ENCODE results near the gene TSPAN12.

Gene TSPAN12

GRCh38 chr7:120841608-120842007 lies 16.3 kb downstream of the TSPAN12 start:
- no peak for DNase-seq

DNA sequence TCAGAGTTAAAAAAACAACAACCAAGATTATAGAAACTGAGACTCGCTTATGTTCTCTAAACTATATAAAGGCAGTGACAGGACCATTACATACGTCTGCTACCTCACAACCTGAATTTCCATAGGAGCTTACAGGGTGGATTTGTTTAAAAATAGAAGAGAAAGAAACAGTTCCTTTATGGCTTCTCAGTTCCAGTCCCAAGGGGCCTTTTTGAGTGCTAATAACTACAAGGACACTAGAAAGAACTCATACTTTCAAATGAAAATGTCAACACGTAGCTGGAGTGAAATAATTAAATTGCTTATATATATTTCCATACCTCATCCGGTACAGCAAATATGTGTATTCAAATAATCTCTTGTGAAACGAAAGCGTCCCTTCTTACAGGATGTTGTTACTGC lies 19.7 kb downstream of the TSPAN12 start:
- DNase-seq = no peak

- DNase-seq = no peak
These were observed 20.3 kb downstream of the TSPAN12 start for GRCh38 chr7:120837599-120837998.

DNA sequence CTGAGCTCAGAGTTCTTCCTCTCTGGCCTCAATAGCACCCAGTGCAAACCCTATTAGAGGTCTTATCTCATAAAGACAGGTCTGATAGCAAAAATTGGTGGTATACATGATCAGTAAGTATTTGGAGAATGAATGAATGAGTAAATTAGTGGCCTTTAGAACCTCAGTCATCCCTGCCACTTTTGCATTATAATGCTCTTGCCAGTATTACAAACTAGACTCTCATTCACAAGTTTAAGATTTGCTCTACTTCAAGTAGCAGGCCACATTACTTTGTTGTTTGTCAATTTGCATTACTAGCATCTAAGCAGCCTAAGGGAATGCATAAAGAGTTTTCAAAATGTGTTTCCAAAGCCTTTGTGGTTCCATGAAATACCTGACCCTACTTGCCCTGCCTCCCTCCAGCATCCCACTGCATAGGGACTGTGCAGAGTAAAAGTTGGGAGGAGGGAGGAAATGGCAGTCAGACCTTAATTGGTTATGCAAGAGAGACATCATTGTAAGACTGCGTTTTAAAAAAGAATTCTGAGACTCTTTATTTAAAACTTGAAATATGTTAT lies 21.3 kb downstream of the TSPAN12 start:
- DNase-seq = no peak

- DNase-seq = no peak
These were observed 23.2 kb downstream of the TSPAN12 start for GRCh38 chr7:120834726-120835125.

GRCh38 chr7:120833546-120833945 lies 24.4 kb downstream of the TSPAN12 start:
- no peak for DNase-seq

DNA sequence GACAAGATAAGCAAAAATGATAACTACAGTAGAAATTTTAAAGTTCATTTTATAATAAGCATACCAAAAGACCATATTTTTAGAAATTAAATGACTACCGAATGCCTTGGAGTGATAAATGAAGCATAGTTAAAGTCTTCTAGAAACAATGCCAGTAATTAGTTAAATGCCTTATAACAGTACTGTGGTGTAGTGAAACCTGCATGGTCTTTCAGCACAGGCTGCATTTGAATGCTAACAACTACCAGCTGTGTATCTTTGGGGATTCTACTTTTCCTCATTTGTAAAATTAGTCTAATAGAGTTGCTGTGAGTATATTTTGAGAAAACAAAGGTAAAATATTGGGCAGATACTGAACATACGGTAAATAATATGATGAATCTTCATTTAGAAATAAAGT lies 25.1 kb downstream of the TSPAN12 start:
- DNase-seq = no peak

GRCh38 chr7:120831260-120831659 lies 26.7 kb downstream of the TSPAN12 start:
- DNase-seq = no peak

DNA sequence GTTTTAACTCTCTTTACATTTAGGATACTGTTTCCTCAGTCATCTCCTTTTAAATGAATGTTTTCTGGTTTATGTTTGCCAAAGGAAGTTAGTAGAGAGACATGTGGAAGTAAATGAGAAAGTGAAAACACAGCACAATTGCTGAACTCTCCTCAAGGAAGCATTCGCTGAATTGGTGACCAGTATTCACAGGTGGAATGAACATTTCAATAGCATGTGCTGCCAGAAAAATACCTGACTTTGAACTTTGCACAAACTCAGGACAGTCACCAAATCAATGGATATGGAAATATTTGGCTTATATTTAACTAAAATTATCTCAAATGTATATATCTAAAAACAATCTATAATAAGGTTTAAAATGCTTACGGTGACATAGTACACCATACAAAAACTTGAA lies 28.5 kb downstream of the TSPAN12 start:
- DNase-seq = no peak

GRCh38 chr7:120828528-120828927 lies 29.4 kb downstream of the TSPAN12 start:
- DNase-seq = no peak

DNA sequence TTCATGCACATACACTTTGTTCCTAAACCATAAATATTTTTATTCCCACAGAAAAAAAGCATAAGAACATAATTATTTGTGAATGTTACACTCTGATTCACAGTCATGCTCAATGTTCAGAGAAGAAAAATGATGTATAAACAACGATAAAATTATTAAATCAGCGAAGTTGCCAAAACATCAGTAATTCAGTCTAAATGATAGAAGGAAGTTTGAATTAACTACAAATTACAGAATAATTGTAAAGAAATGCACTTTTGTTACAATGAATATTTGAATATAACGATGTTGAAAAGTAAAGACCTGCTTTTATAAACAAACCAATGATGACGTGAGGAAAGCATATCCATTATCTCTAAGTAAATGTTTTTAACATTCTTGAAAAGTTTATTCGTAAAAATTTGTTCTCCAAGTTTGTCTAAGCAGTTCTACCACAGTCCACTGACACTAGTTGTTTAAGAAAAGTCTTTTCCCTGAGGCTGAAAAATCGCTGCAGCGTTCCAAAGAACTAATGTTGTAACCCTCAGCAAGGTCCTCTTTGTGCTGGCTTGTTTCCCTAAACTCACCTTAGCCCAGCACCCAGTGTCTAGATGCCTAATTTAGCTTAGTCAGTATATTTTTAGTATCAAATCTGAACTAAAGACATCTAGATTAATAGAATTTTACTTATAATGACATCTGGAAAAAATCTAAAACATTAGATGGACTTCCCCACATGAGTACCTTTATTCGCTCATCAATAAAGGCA lies 30.4 kb downstream of the TSPAN12 start:
- DNase-seq = no peak

GRCh38 chr7:120825576-120825975 lies 32.4 kb downstream of the TSPAN12 start:
- no peak for DNase-seq

DNA sequence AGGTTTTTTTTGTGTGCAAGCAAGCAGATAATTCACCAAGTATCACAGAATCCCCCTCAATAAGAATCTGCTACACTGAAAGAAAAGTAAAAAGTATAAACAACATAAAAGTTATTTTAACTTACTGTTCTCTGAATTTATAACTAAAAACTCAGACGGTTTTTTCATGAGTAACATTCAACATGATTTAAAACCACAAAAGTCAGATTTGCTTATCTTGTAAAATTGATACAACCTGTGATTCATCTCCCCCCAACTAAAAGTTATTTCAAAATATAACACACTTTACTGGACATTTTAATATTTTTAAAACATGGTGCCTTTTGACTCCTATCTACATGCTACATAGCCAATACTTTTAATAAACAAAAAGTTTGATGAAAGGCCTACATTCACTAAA lies 32.8 kb downstream of the TSPAN12 start:
- DNase-seq = no peak

GRCh38 chr7:120819861-120820260 lies 38.1 kb downstream of the TSPAN12 start:
- no peak for DNase-seq

DNA sequence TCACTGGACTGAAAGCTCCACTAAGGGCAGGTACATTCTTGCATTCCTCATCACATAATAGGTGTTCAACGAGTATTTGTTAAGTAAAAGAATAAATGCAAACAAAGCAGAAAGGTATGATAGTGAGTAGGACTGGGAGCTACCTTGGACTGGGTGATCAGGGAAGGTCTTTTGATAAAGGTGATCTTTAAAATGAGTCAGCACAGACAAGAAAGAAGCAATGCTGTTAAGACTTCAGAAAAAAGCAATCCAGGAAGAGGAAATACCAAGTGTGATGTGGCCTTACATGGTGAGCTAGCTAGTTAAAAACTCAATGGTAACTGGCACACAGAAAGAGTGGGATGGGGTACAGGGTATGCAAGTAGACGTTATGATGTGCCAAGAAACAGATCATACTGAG lies 40.1 kb downstream of the TSPAN12 start:
- no peak for DNase-seq

GRCh38 chr7:120814253-120814939 lies 43.5 kb downstream of the TSPAN12 start:
- no peak for DNase-seq

DNA sequence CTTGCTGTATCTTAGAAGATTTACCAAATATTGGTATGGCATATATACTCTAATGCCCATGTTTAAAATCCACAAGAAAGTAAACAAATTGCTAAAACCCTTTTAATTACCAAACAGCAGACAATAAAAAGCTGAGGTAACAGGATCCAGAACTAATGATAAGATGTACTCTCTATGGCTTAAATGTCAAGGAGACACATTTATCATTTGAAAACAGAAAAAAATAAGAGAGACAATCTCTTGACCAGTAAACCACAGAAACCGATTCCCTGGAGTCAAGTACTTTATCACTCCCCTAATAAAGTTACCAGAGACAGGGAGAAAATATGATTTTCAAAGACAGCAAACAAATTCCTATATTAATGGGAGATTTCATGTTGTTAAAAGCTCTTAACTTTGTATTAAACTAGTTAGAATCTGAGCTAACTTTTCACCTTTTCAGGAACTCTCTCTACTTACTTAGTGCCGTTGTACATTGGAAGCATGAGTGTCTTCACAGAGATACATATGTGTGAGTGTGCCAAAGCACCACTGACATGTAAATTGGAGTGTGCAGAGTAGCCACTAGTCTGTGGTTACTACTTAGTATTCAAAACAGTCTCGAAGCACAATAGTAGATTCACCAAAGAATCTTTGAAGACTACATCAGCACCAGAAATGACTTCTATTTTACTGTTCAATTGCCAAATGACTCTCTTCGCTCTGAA lies 44.2 kb downstream of the TSPAN12 start:
- DNase-seq = no peak

DNA sequence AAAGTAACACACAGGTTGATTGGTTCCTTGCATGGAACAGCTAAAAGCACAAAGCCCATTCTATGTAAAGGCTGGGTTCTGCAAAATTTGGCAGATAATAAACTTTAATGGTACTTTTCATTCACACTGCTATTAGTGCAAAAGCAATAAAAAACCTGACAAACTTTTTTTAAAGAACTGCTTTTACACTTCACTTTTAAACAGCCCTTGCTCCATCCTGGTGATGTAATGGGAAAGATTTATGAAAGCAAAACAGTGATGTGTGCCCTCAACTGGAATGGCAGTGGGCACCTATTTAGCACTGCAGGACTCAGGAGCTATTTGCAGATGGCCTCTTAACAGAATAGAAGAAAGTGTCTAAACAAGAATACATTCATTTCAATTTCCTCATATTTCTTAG lies 44.9 kb downstream of the TSPAN12 start:
- no peak for DNase-seq

- no peak for DNase-seq
These were observed 48.7 kb downstream of the TSPAN12 start for GRCh38 chr7:120809260-120809659.

DNA sequence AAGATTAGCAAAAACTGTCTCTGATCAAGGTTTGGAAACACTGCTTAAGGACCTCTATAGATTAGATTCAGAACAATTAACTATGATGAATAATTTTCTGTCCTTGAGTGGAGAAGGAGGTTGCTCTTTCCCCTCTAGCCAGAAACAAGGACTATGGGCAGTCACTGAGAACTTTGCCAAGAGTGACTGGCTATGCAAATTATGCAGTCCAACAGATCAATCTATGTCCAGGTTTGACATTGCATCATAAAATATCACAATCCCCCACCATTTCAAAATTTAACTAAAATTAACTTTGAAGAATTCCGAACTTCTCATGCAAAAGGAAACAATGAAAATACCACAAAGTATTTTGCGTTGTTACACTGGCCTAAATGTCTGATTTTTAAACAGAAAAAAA lies 50.6 kb downstream of the TSPAN12 start:
- DNase-seq = no peak

DNA sequence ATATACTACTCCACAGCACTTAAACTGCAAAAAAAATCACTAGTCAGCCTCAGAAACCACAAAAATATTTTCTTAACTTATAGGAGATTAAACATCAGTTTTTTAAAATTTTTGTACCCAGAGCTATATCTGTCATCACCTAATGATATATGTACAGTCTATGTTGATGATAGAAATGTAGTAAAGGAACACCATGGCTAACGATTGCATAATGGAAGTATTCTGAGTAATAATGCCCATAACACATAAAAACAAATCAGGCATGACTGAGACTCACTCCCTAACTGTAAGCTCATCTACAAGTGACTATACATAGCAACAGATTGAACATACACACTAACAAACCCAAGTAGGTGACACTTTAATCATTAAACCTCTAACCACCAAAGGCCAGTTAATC lies 51.3 kb downstream of the TSPAN12 start:
- DNase-seq = no peak

- peak; percentile 15 to 34 for DNase-seq
These were observed 52.1 kb downstream of the TSPAN12 start for GRCh38 chr7:120805636-120806388.

DNA sequence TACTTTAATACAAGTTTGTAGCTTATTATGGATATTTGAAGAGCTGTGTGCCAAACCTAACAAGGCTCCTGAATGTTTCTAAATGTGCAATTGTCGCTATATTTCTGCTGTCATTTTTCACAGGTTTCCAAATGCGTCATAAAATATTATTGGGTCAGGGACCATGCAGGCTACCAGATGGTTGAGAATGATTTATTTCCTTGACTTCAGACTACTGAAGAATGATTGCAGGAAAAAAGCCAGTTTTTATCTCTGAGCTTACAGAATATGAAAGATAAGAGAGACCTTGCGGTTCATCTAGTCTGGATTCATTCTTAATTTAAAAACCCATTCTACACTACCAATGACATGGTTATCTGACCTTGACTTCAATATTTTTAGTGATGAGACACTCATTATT lies 55.2 kb downstream of the TSPAN12 start:
- DNase-seq = no peak
